ENCODE measurements around the gene DARS1.

The DARS1 gene

GRCh38 chr2:135905679-135906078 lies 79.7 kb downstream of the DARS1 start:
- TF ChIP-seq EZH2phosphoT487 (IDR thresholded peaks at IDR 0.05; ENCODE audit: low read depth) (no peak), CTCF (IDR thresholded peaks at IDR 0.05; ENCODE audit: low read depth, low read length) (no peak)
- H3K79me2 ChIP-seq (ENCODE audit: low read length): no peaks in the 10 kb centered on the region
- no peaks in the 10 kb centered on the region for H4K20me1 ChIP-seq (ENCODE audit: insufficient read depth, low read length)
- H2AFZ ChIP-seq (ENCODE audit: low read depth, low read length): no peak overlapping the region
- no peaks in the 10 kb centered on the region for H3K9me3 ChIP-seq (ENCODE audit: insufficient read depth, low read length)
- H3K4me3 ChIP-seq (ENCODE audit: low read length): no peak overlapping the region
- no peaks in the 10 kb centered on the region for H3K4me1 ChIP-seq (ENCODE audit: low read length)
- no peak overlapping the region for H3K9ac ChIP-seq (ENCODE audit: low read length)
- peaks cover 37% of the 10 kb centered on the region for H3K36me3 ChIP-seq (replicated peaks; ENCODE audit: low read depth, low read length)
- no peaks in the 10 kb centered on the region for H3K27me3 ChIP-seq (ENCODE audit: low read depth, low read length)
- no peak overlapping the region for H3K27ac ChIP-seq (ENCODE audit: low read length)
- H3K4me2 ChIP-seq (ENCODE audit: low read length): no peak overlapping the region

- TF ChIP-seq EZH2phosphoT487 (IDR thresholded peaks at IDR 0.05; ENCODE audit: low read depth): no peak
- no peak for TF ChIP-seq CTCF (IDR thresholded peaks at IDR 0.05; ENCODE audit: low read depth, low read length)
- no peaks in the 10 kb centered on the region for H3K27me3 ChIP-seq (ENCODE audit: low read depth, low read length)
- no peak overlapping the region for H3K4me2 ChIP-seq (ENCODE audit: low read length)
- H3K27ac ChIP-seq (ENCODE audit: low read length): no peak overlapping the region
- H3K9me3 ChIP-seq (ENCODE audit: insufficient read depth, low read length): no peaks in the 10 kb centered on the region
- no peak overlapping the region for H3K9ac ChIP-seq (ENCODE audit: low read length)
- peaks cover 26% of the 10 kb centered on the region for H3K36me3 ChIP-seq (replicated peaks; ENCODE audit: low read depth, low read length)
- no peak overlapping the region for H2AFZ ChIP-seq (ENCODE audit: low read depth, low read length)
- H3K4me1 ChIP-seq (ENCODE audit: low read length): no peaks in the 10 kb centered on the region
- H4K20me1 ChIP-seq (ENCODE audit: insufficient read depth, low read length): no peaks in the 10 kb centered on the region
- H3K4me3 ChIP-seq (ENCODE audit: low read length): no peak overlapping the region
- no peaks in the 10 kb centered on the region for H3K79me2 ChIP-seq (ENCODE audit: low read length)
These were observed 81.0 kb downstream of the DARS1 start for GRCh38 chr2:135904341-135904989.

- Histone ChIP-seq H3K36me3 (replicated peaks; ENCODE audit: low read depth, low read length) (peaks cover 23% of the 10 kb centered on the region), H3K27me3 (ENCODE audit: low read depth, low read length) (no peaks in the 10 kb centered on the region), H3K4me1 (ENCODE audit: low read length) (no peaks in the 10 kb centered on the region), H3K79me2 (ENCODE audit: low read length) (no peaks in the 10 kb centered on the region), H3K4me2 (ENCODE audit: low read length) (no peak overlapping the region), H3K9ac (ENCODE audit: low read length) (no peak overlapping the region), H3K4me3 (ENCODE audit: low read length) (no peak overlapping the region), H3K27ac (ENCODE audit: low read length) (no peak overlapping the region), H4K20me1 (ENCODE audit: insufficient read depth, low read length) (no peaks in the 10 kb centered on the region), H3K9me3 (ENCODE audit: insufficient read depth, low read length) (no peaks in the 10 kb centered on the region), H2AFZ (ENCODE audit: low read depth, low read length) (no peak overlapping the region)
- no peak for TF ChIP-seq EZH2phosphoT487 (IDR thresholded peaks at IDR 0.05; ENCODE audit: low read depth)
- TF ChIP-seq CTCF (IDR thresholded peaks at IDR 0.05; ENCODE audit: low read depth, low read length): no peak
These were observed 81.8 kb downstream of the DARS1 start for GRCh38 chr2:135903650-135904049.

GRCh38 chr2:135899567-135899966 lies 85.9 kb downstream of the DARS1 start:
- Histone ChIP-seq H3K4me2 (ENCODE audit: low read length) (no peak overlapping the region), H3K4me1 (ENCODE audit: low read length) (no peaks in the 10 kb centered on the region), H3K79me2 (ENCODE audit: low read length) (no peaks in the 10 kb centered on the region), H3K4me3 (ENCODE audit: low read length) (no peak overlapping the region), H3K9me3 (ENCODE audit: insufficient read depth, low read length) (no peaks in the 10 kb centered on the region), H4K20me1 (ENCODE audit: insufficient read depth, low read length) (no peaks in the 10 kb centered on the region), H2AFZ (ENCODE audit: low read depth, low read length) (no peak overlapping the region), H3K36me3 (replicated peaks; ENCODE audit: low read depth, low read length) (peaks cover 4% of the 10 kb centered on the region), H3K9ac (ENCODE audit: low read length) (no peak overlapping the region), H3K27ac (ENCODE audit: low read length) (no peak overlapping the region), H3K27me3 (ENCODE audit: low read depth, low read length) (no peaks in the 10 kb centered on the region)
- TF ChIP-seq EZH2phosphoT487 (IDR thresholded peaks at IDR 0.05; ENCODE audit: low read depth) (no peak), CTCF (IDR thresholded peaks at IDR 0.05; ENCODE audit: low read depth, low read length) (no peak)
